GM18907 (cell line): Measurements from ENCODE around the gene TPRA1.

ENCODE experiments used
- ATAC-seq: cut with Tn5 transposase; IDR thresholded peaks from one replicate; pipeline ENCODE4 v1.9.1; 2021; ENCODE audit warnings: mild to moderate bottlenecking, moderate library complexity; ENCODE audit not compliant: unreplicated experiment

Gene TPRA1

DNA sequence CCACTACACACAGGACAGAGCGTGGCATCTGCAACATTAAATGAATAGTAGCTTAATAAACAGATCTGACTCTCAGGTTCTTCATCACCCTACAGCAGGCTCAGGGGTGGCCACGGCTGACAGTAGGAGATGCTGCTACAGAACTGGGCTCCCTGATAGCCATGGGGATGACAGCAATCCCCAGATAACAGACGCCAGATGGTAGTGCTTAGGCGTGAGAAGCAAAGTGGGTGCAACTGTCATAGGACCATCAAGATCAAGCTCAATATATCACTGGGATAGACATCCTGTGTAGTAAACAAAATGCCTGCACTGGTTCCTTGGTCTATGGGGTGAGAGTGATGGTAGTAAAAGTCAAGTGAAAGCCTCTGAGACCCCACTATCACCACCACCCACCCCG lies 2.6 kb upstream of the TPRA1 start:
- no peak for ATAC-seq

DNA sequence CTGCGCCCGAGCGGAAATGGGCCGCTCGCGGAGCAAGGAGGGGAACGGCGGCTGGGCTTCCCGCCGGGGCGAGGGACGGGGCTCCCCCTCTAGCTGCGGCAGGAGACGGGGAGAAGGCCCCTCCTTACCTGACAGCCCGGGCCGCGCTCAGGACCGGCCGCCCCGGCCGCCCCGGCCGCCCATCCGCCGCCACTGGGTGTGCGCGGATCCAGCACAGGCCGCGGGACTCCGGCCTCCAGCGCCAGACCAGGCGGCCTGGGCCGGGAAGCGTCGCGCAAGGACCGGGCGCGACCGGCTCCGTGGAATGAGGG lies 296 bp downstream of the TPRA1 start:
- peak; percentile 41 for ATAC-seq

- ATAC-seq, result peak; percentile 2
These were observed 792 bp downstream of the TPRA1 start for GRCh38 chr3:127589600-127590281.

- no peak for ATAC-seq
These were observed 1.5 kb downstream of the TPRA1 start for GRCh38 chr3:127588806-127589577.

DNA sequence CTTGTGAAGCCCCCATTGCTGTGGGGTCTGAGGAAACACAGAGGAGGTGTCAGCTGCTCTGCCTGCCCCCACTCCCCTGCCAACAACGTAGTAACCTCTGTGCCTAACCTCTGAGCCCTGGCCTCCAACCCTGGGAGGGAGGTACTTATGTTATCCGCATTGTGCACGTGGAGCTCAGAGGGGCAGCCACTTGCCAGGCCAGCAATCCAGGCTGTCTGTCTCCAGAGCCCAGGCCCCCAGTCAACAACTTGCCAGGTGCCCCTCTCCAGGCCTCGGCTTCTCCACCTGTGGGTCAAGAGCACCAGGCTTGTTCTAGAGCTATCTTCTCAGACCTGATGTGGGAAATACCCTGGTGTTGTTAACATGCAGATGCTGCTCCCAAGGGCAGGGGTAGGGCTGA lies 2.7 kb downstream of the TPRA1 start:
- no peak for ATAC-seq

GRCh38 chr3:127585813-127586413 lies 4.6 kb downstream of the TPRA1 start:
- no peak for ATAC-seq

GRCh38 chr3:127585163-127585812 lies 5.2 kb downstream of the TPRA1 start:
- no peak for ATAC-seq

GRCh38 chr3:127584734-127585133 lies 5.8 kb downstream of the TPRA1 start:
- no peak for ATAC-seq

- ATAC-seq, result no peak
These were observed 10.0 kb downstream of the TPRA1 start for GRCh38 chr3:127580327-127581060.

DNA sequence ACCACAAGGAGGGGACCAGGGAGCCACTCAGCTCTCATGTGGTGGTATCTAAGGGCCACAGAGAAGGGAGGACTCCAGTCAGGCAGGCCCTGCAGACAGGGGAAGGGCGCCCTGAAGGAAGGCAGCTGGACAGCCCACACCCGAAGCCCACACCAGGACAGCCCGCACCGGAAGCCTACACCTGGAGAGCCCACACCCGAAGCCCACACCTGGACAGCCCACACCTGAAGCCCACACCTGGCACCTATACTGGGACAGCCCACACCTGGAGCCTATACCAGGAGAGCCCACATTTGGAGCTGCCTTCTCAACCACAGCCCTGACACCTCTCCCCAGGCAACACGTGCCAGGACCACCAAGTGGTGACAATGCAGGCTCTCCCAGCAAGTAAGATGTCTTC lies 11.7 kb downstream of the TPRA1 start:
- ATAC-seq, result no peak

DNA sequence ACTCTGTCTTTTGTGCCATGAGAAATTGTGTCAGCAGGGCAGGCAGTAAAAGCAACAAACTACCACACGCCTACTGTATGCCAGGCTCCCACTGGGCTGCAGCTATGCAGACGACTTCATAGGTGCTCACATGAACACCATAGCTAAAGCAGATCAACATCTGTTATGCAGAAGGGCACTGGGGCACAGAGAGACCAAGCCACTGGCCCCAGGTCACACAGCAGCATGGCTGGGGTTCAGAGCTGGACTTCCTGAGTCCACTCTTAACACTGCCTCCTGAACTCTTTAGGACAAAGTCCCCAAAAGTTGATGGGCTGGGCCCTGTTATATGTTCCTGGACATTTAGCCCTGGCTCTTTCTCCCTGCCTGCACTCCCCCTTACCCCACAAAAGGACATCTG lies 12.4 kb downstream of the TPRA1 start:
- no peak for ATAC-seq

DNA sequence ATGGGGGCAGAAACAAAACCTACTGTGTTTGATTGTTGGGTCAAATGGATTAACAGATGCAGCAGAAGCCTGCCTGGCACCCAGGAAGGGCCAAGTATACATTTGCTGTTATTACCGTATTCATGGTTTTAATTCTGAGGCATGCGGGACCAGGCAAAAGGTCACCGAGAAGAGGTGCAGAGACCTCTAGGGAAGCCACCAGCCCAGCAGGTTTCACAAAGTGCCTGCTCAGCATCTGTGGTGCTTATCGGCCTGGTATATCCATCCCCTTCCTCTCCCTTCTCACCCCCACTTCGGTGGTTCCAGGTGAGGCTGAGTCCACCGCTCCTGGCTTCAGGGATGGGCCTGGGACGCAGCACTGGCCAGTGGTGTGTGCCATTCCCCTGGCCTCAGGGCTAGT lies 13.1 kb downstream of the TPRA1 start:
- no peak for ATAC-seq

GRCh38 chr3:127574880-127575878 lies 15.4 kb downstream of the TPRA1 start:
- ATAC-seq, result peak; percentile 70

- no peak for ATAC-seq
These were observed 16.6 kb downstream of the TPRA1 start for GRCh38 chr3:127573912-127574311.

GRCh38 chr3:127573401-127573800 lies 17.1 kb downstream of the TPRA1 start:
- no peak for ATAC-seq

GRCh38 chr3:127572735-127573134 lies 17.8 kb downstream of the TPRA1 start:
- ATAC-seq, result no peak

DNA sequence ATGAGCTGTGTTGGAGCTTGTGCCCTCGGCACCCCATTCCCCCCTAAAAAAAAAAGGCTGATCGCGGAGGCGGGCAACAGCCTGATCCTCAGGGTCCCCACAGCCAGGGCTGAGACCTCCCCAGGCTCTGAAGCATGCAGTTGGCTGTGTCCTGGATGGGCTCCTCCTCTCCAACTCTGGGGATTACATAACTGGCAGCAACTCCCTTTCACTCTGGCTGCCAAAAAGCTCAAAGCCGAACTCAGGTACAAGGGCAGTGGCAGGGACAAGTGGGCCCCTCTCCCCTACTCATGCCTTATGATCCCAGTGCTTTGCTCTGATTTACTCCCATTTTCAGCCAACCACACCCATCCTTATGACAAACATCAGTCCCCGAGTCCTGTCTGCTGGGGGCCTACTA lies 18.3 kb downstream of the TPRA1 start:
- no peak for ATAC-seq

GRCh38 chr3:127570520-127570919 lies 20.0 kb downstream of the TPRA1 start:
- no peak for ATAC-seq

DNA sequence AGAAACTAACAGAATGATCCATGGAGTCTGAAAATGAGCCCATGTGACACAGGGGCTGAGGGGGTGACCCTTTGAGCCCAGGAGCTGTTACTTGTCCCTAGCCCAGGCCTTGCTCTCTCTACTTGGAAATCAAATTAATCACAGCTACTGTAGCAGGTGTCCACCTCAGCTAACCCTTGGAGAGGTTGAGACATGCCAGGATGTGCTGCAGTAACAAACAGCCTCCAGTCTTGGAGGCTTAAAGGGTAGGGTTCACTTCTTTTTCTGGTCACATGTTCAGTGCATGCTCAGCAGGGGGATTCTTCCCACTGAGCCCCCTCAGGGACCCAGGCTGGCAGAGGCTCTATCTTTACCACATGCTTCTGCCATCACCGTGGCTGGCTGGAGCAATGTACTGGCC lies 21.4 kb downstream of the TPRA1 start:
- ATAC-seq, result no peak

DNA sequence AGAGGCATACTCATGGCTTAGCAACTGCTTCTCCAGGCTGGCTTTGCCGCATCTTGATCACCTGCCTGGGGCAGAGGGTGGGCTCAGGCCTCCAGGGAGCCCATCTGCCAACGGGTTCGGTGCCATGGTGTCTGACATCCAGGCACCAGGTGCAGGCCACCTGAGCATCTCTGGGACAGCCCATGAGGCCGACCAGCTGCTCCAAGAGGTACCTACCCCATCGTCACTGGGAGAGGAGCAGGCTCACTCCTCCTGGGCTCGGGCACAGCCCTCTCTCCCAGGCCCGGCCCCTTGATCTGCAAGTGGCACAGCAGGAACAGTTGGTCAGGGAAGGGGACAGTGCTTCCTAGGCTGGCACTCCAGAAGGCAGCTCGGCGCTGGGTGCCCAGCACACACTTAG lies 21.9 kb downstream of the TPRA1 start:
- no peak for ATAC-seq
